Prostate gland (tissue), 2 donors: Measurements from ENCODE around the gene PDE6G. TPM values are rescaled to one million over a fixed set of nuclear protein-coding genes. Genes with fewer than 3 reads are reported as not detected.

Experiments
- DNase-seq: peaks from one replicate; pipeline ENCODE4 v3.0.0-alpha.2; 2019; ENCODE audit warnings: low spot score
- H3K27ac ChIP-seq, 2 donors: fragments of 200-600 bp; sonication (generic); 2 replicates each; pipeline ENCODE4 v1.5.1; 2017 to 2019
- H3K27me3 ChIP-seq: fragments of 200-600 bp; sonication (generic); replicated peaks from 2 replicates; pipeline ENCODE4 v1.5.1; 2019; ENCODE audit not compliant: insufficient read depth
- H3K36me3 ChIP-seq, 2 donors: fragments of 200-600 bp; sonication (generic); 1 replicate in 1 of 2; 2 replicates in 1 of 2; pipeline versions ENCODE4 v1.5.1 to v1.8.1; 2017 to 2019
- H3K4me1 ChIP-seq: fragments of 200-600 bp; sonication (generic); replicated peaks from 2 replicates; pipeline ENCODE4 v1.5.1; 2019
- H3K4me3 ChIP-seq, 2 donors: fragments of 200-600 bp; sonication (generic); 2 replicates each; pipeline ENCODE4 v1.5.1; 2017 to 2019
- H3K9me3 ChIP-seq: fragments of 200-600 bp; sonication (generic); 2 replicates; pipeline ENCODE4 v1.5.1; 2017
- CTCF ChIP-seq, 4 experiments: fragments of 200-600 bp in 2 of 4; fragments of 450-650 bp in 2 of 4; sonication (generic) in 2 of 4; IDR thresholded peaks; 1 replicate in 3 of 4; 2 replicates in 1 of 4; pipeline ENCODE4 v1.5.1; 2016 to 2019; ENCODE audit warnings: antibody characterized with exemption in 4 of 4, mild to moderate bottlenecking in 2 of 4, moderate library complexity in 2 of 4
- POLR2A ChIP-seq: fragments of 450-650 bp; IDR thresholded peaks from one replicate; pipeline ENCODE4 v1.6.1; 2016; ENCODE audit warnings: antibody characterized with exemption, mild to moderate bottlenecking
- POLR2AphosphoS5 ChIP-seq: sonication (generic); formaldehyde crosslinking; IDR thresholded peaks from one replicate; pipeline ENCODE4 v1.6.1; 2017; ENCODE audit warnings: antibody characterized with exemption
- WGBS: methylation state at CpG from one replicate; pipeline ENCODE4 v1.1.5; 2018; 5-methylcytosine and 5-hydroxymethylcytosine counted together
- intact Hi-C: fragments of 100-400 bp; cut with DNase I; formaldehyde crosslinking; loops from one replicate; pipeline ENCODE4 v1.14.2; 2022
- total RNA-seq, 2 donors: library from RNA; depleted of rRNA; stranded (reverse); fragments of >200 nt; gene quantifications; one replicate each; pipeline ENCODE4 v1.1.0, GENCODE V29; 2016

PDE6G gene
- total RNA-seq, 2 donors from 2014 or later, result not detected

GRCh38 chr17:81644976-81645952 is 11.1 kb downstream of the PDE6G start:
- 91% methylated on average over 29 of the region's 29 CpGs for WGBS

GRCh38 chr17:81644496-81644895 is 11.8 kb downstream of the PDE6G start:
- H3K9me3 ChIP-seq, result no peaks in the 10 kb centered on the region
- no peaks in the 10 kb centered on the region for H3K4me1 ChIP-seq
- no peak for DNase-seq
- intact Hi-C loops, result no loop called here
- no peak for TF ChIP-seq POLR2AphosphoS5
- no peak for TF ChIP-seq POLR2A
- TF ChIP-seq CTCF (IDR thresholded peaks at IDR 0.05), result no peak
- 93% methylated on average over 15 of the region's 15 CpGs for WGBS
- no peaks in the 10 kb centered on the region for H3K36me3 ChIP-seq
- H3K27ac ChIP-seq, result no peak overlapping the region
- H3K4me3 ChIP-seq, result no peak overlapping the region
- H3K27me3 ChIP-seq, result peaks cover 15% of the 10 kb centered on the region

More at GRCh38 chr17:81644976-81645952, 11.1 kb downstream of the PDE6G start:
- Histone ChIP-seq H3K36me3 (no peaks in the 10 kb centered on the region), H3K4me3 (no peak overlapping the region), H3K9me3 (no peaks in the 10 kb centered on the region), H3K27me3 (peaks cover 15% of the 10 kb centered on the region), H3K4me1 (no peaks in the 10 kb centered on the region), H3K27ac (no peak overlapping the region)
- intact Hi-C loops, result no loop called here
- no peak for TF ChIP-seq POLR2AphosphoS5
- TF ChIP-seq POLR2A, result no peak
- TF ChIP-seq CTCF (IDR thresholded peaks at IDR 0.05), result no peak
- DNase-seq, result no peak

GRCh38 chr17:81641825-81642489 is 14.4 kb downstream of the PDE6G start:
- TF ChIP-seq POLR2AphosphoS5 (no peak), CTCF (IDR thresholded peaks at IDR 0.05) (no peak), POLR2A (no peak)
- Histone ChIP-seq H3K27ac (no peak overlapping the region), H3K36me3 (no peaks in the 10 kb centered on the region), H3K9me3 (no peaks in the 10 kb centered on the region), H3K4me3 (no peak overlapping the region), H3K4me1 (no peaks in the 10 kb centered on the region), H3K27me3 (no peaks in the 10 kb centered on the region)
- intact Hi-C loops, result no loop called here
- WGBS, result 89% methylated on average over 17 of the region's 17 CpGs
- no peak for DNase-seq

- H3K36me3 ChIP-seq, result no peaks in the 10 kb centered on the region
- H3K9me3 ChIP-seq, result no peaks in the 10 kb centered on the region
- H3K4me1 ChIP-seq, result peaks cover 5% of the 10 kb centered on the region
- H3K4me3 ChIP-seq, result no peak overlapping the region
- no peaks in the 10 kb centered on the region for H3K27me3 ChIP-seq
- no peak overlapping the region for H3K27ac ChIP-seq
- DNase-seq, result no peak
- 94% methylated on average over 9 of the region's 9 CpGs for WGBS
- TF ChIP-seq POLR2A, result no peak
- TF ChIP-seq POLR2AphosphoS5, result no peak
- no peak for TF ChIP-seq CTCF (IDR thresholded peaks at IDR 0.05)
- intact Hi-C loops, result no loop called here
These were observed 16.3 kb downstream of the PDE6G start for GRCh38 chr17:81640011-81640410.
